A673 (cell line): ENCODE measurements around the gene ARHGEF26. TPM values are rescaled to one million over a fixed set of nuclear protein-coding genes. Genes with fewer than 3 reads are reported as not detected.

ENCODE experiments used
- BruUV-seq: library from RNA; stranded (reverse); fragments of 400-500 nt; replicated peaks from 2 replicates; lab custom pipeline; 2021; lab: Mats Ljungman, UMichigan
- CTCF ChIA-PET: fragments of 300-600 bp; sonication (Branson Sonifier 250); formaldehyde crosslinking; loops from one replicate; lab custom pipeline; 2022; ENCODE audit warnings: antibody characterized with exemption; lab: Charles Lee
- POLR2A ChIA-PET: fragments of 300-600 bp; sonication (Branson Sonifier 250); formaldehyde crosslinking; loops from one replicate; lab custom pipeline; 2022; ENCODE audit warnings: antibody characterized with exemption; ENCODE audit not compliant: low non-redundant PET; lab: Charles Lee
- DNase-seq: peaks from one replicate; pipeline ENCODE4 v3.0.0-alpha.2; 2015; ENCODE audit warnings: low spot score
- H3K27ac ChIP-seq: fragments of 200-600 bp; sonication (generic); 2 replicates; pipeline ENCODE4 v1.5.1; 2016; ENCODE audit warnings: mixed run types, low read depth, mild to moderate bottlenecking, mixed read lengths, antibody characterized with exemption, low read length; ENCODE audit not compliant: poor library complexity, severe bottlenecking
- H3K27me3 ChIP-seq: fragments of 200-600 bp; sonication (generic); replicated peaks from 2 replicates; pipeline ENCODE4 v1.6.1; 2017; ENCODE audit warnings: mixed run types, low read depth, mild to moderate bottlenecking, mixed read lengths, antibody characterized with exemption, low read length; ENCODE audit not compliant: insufficient read depth, poor library complexity
- H3K36me3 ChIP-seq: fragments of 200-600 bp; sonication (generic); 2 replicates; pipeline ENCODE4 v1.6.1; 2016; ENCODE audit warnings: mixed run types, mild to moderate bottlenecking, mixed read lengths, antibody characterized with exemption, low read length; ENCODE audit not compliant: insufficient read depth, poor library complexity, severe bottlenecking
- H3K4me1 ChIP-seq: fragments of 200-600 bp; sonication (generic); 2 replicates; pipeline ENCODE4 v1.6.1; 2017; ENCODE audit warnings: mixed run types, mild to moderate bottlenecking, mixed read lengths, antibody characterized with exemption, low read length; ENCODE audit not compliant: insufficient read depth, poor library complexity, severe bottlenecking
- H3K4me3 ChIP-seq: fragments of 200-600 bp; sonication (generic); 2 replicates; pipeline ENCODE4 v1.5.1; 2016; ENCODE audit warnings: low read depth, mixed run types, mild to moderate bottlenecking, mixed read lengths, low read length; ENCODE audit not compliant: poor library complexity, severe bottlenecking
- H3K9me3 ChIP-seq: fragments of 200-600 bp; sonication (generic); 2 replicates; pipeline ENCODE4 v1.6.1; 2016; ENCODE audit warnings: mixed run types, low read depth, mild to moderate bottlenecking, mixed read lengths, antibody characterized with exemption, low read length; ENCODE audit not compliant: poor library complexity, severe bottlenecking
- EZH2 ChIP-seq: fragments of 200-600 bp; sonication (generic); IDR thresholded peaks from 2 replicates; pipeline ENCODE4 v1.6.1; 2017; ENCODE audit warnings: borderline replicate concordance, low read depth, mild to moderate bottlenecking, mixed read lengths, antibody characterized with exemption, low read length; ENCODE audit not compliant: poor library complexity, severe bottlenecking
- intact Hi-C: fragments of 100-400 bp; cut with micrococcal nuclease; formaldehyde crosslinking; loops from one replicate; pipeline ENCODE4 v1.10.0; 2022; ENCODE audit not compliant: unreplicated experiment
- total RNA-seq: library from RNA; stranded (reverse); gene quantifications from 2 replicates; pipeline ENCODE4 v1.2.3, GENCODE V29; 2021
- TF ChIP-seq, protein P1 (sequence below): fragments of 300-800, 200-600 bp; sonication (generic); conservative IDR thresholded peaks from 2 replicates; pipeline ENCODE4 v1.5.1; 2017; ENCODE audit warnings: low read depth, mild to moderate bottlenecking, antibody characterized with exemption, low read length, moderate library complexity, mixed read lengths

Gene ARHGEF26
- total RNA-seq, 1 experiment from 2014 or later, result 15.9 TPM

DNA sequence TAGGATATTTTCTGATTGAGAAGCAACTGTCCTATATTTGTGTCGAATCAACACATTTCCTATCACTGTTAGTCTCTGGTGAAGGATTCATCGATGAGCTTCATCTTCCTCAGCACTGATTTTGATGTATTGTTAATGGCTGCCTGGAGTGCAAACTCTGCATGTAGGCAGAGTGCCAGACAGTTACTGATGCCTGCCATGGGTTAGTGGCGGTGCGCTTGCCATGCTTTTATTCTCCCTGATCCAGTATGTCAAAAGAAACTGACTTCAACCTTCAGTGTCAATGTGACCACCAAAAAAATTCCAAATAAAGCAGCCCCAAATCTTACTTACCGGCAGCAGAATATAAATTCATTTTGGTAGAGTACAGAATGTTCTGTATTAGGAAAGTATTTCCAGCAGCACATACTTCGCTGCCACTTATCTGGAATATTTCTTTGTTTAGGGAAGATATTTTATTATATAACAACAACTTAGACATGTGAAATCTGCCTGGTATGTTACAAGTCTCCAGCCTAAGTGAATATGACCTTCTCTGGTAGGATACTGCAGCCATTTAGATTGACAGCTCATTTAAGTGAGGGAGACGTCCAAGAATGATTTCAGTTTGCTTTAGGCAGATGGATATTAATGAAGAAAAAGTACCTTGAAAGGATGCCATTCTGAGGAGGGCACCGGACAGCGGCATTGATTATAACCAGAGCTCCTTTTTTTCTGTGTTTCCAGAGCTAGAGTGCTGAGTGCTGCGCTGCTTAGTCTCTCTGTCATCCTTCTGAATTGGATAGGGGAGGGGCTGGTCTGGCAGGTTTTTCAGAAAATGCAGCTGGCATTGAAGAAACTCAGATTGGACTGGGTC, 59.9 kb downstream of the ARHGEF26 start:
- no TSS peak for BruUV-seq
- H3K27ac ChIP-seq, result no peak overlapping the region
- intact Hi-C loops, result no loop called here

DNA sequence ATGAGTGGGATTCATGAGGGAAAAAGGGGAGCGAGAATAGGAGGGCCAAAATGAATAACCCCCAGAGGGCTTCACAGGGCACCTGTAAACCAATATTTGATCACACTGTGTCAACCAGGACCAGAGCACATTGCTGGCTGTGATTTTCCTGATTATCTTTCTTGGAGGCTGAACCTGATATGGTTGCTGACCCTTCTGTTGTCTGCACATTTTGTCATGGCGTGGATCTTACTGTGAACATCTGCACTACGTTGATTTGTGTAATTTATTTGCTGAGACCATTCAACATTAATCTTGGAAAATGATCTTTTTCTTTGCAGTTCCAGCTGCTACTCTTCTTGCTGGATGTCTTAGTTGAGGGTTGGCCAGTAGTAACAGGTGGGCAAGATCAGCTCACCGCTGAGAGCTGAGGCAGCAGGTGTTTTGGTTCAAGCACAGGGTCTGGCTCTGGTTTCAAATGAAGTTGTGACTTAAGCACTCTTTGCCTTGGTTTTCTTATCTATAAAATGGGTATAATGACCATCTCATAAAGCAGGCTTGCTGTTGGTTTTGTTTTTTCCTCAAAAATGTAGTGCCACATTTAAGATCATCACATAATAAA, 61.2 kb downstream of the ARHGEF26 start:
- H3K4me1 ChIP-seq, result no peaks in the 10 kb centered on the region
- ChIA-PET CTCF (no interaction called here), POLR2A (no interaction called here)
- no peaks in the 10 kb centered on the region for H3K36me3 ChIP-seq
- DNase-seq, result no peak
- intact Hi-C loops, result no loop called here
- BruUV-seq, result no TSS peak
- H3K9me3 ChIP-seq, result no peaks in the 10 kb centered on the region
- no peak overlapping the region for H3K4me3 ChIP-seq
- no peak overlapping the region for H3K27ac ChIP-seq
- no peaks in the 10 kb centered on the region for H3K27me3 ChIP-seq
- no peak for TF ChIP-seq EZH2
- TF ChIP-seq, protein P1, sequence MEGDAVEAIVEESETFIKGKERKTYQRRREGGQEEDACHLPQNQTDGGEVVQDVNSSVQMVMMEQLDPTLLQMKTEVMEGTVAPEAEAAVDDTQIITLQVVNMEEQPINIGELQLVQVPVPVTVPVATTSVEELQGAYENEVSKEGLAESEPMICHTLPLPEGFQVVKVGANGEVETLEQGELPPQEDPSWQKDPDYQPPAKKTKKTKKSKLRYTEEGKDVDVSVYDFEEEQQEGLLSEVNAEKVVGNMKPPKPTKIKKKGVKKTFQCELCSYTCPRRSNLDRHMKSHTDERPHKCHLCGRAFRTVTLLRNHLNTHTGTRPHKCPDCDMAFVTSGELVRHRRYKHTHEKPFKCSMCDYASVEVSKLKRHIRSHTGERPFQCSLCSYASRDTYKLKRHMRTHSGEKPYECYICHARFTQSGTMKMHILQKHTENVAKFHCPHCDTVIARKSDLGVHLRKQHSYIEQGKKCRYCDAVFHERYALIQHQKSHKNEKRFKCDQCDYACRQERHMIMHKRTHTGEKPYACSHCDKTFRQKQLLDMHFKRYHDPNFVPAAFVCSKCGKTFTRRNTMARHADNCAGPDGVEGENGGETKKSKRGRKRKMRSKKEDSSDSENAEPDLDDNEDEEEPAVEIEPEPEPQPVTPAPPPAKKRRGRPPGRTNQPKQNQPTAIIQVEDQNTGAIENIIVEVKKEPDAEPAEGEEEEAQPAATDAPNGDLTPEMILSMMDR, result no peak

More for the DNA sequence above, 59.9 kb downstream of the ARHGEF26 start:
- DNase-seq, result no peak
- H3K4me3 ChIP-seq, result no peak overlapping the region
- H3K36me3 ChIP-seq, result no peaks in the 10 kb centered on the region
- ChIA-PET POLR2A (no interaction called here), CTCF (no interaction called here)
- no peaks in the 10 kb centered on the region for H3K9me3 ChIP-seq
- no peaks in the 10 kb centered on the region for H3K27me3 ChIP-seq
- TF ChIP-seq, protein P1, result no peak
- TF ChIP-seq EZH2, result no peak
- no peaks in the 10 kb centered on the region for H3K4me1 ChIP-seq

DNA sequence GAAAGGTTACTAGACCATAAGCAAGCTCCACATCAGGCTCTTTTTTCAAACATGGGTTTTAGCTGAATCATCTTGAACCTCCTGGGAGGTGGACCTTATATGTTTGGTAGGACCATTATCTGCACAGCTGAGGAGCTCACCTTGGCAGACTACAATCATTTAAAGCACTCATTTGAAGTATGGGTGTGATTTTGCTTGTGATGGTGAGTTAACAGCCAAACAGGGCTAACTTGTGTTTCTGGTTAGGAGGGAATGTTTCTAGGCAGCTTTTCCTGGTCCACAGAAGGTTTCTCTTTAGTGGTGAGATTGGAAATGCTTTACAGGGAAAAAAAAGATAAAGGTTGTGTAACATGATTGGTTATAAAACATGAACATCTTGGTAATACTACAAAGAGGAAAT, 61.8 kb downstream of the ARHGEF26 start:
- BruUV-seq, result no TSS peak
- no peaks in the 10 kb centered on the region for H3K4me1 ChIP-seq
- no peaks in the 10 kb centered on the region for H3K36me3 ChIP-seq
- CTCF ChIA-PET, result no interaction called here
- DNase-seq, result no peak
- intact Hi-C loops, result no loop called here
- POLR2A ChIA-PET, result no interaction called here
- no peak overlapping the region for H3K4me3 ChIP-seq
- no peak overlapping the region for H3K27ac ChIP-seq
- no peaks in the 10 kb centered on the region for H3K27me3 ChIP-seq
- H3K9me3 ChIP-seq, result no peaks in the 10 kb centered on the region
- TF ChIP-seq, protein P1, result no peak
- TF ChIP-seq EZH2, result no peak
